NCI-H2107 treated with DMSO at 0.1 percent for 48 hours (cell line): ENCODE measurements around the gene GPR3.
A peak's percentile ranks its signal among the peaks of the same experiment; 100 is the strongest.

ENCODE experiments used
- DNase-seq: peaks from one replicate; lab custom pipeline; 2025; ENCODE audit not compliant: unreplicated experiment; lab: John Stamatoyannopoulos, UW

The GPR3 gene

GRCh38 chr1:27358038-27358927, 34.1 kb upstream of the GPR3 start:
- no peak for DNase-seq

DNA sequence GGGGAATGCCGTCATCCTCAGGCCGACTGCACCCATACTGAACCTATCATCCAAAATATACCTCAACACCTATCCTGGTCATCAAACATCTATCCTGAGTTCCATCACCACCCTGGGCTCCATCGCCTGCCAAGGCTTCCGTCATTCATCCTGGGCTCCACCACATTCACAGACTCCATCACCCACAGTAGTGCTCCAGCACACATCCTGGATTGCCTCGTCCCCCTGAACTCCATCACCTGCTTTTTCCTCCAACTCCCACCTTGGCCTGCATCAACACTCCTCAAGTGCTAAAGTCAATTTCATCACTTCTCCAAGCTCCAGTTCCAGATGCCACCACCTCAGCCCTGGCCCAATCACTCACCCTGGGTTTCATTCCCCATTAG, 33.5 kb upstream of the GPR3 start:
- no peak for DNase-seq

GRCh38 chr1:27359822-27360158, 32.6 kb upstream of the GPR3 start:
- DNase-seq, result no peak

DNA sequence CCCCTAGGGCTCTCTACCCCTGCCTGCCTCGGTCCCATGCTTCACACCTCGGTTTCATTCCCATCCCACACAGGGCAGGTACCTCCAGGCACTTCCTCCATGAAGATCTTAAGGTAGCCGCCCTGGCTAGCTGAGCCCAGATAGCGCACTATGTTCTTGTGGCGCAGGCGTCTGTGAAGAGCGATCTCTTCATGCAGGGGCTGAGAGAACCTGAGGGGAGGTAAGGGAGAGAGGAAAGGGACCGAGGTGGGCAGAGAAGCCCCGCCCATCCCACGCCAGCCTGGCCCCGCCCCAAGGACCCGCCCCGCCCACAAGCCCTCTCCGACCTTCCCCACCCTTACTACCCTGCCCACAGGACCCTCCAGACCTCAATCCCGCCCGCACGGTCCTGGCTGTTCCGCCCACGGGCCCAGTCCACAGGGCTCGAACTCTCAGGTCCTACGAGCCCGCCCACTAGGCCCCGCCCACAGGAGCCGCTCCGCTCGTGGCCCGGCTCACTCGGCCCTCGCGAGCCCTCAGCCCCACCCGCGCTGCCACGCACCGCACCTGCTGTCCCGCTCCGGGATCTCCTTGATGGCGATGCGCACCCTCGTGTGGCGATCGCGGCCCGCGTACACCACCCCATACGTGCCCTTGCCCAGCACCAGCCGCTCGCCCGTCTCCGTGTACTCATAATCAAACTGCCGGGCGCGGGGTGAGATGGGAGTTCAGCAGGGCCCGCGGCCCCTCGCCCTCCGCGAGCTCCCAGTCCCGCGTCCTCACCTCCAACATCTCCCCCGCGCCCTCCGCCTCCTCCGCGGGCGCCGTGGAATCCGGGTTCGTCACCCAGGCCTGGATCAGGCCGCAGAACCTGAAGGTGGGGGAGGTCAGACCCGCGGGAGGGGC, 32.0 kb upstream of the GPR3 start:
- DNase-seq, result no peak

DNA sequence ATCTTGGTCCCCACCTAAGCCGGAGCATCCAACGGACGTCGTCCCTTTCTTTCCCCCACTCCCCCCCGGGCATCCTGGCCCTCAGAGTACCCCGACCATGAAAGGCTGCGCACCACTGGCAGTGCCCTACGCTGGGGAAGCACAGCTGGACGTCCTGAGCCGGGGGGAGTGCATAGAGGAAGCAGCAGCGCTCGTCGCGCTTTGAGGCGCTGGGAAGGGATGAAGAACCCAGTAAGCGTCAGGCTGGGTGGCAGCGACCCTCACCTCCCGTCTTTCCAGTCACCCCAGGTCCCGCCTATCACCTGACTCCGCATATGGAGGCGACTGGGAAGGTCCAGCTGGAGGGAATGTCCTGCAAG, 31.4 kb upstream of the GPR3 start:
- DNase-seq, result no peak

DNA sequence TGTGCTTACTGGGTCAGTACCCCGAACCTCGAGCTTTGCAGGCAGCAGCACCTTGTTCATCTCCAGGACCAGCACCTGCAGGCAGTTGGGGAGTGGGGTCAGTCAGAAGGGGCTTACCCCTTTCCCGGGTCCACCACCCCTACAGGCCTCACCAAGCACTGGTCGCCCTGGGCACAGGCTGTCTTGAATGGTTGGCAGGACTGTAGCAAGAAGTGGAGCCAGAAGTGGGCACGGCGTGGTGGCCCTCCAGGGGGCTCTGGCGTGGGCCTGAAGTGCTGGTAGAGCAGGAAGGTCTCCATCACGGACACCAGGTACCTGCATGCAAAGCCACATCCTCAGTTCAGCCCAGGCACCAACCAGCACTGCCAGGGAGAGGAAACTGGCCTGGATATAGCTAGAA, 30.9 kb upstream of the GPR3 start:
- no peak for DNase-seq

DNA sequence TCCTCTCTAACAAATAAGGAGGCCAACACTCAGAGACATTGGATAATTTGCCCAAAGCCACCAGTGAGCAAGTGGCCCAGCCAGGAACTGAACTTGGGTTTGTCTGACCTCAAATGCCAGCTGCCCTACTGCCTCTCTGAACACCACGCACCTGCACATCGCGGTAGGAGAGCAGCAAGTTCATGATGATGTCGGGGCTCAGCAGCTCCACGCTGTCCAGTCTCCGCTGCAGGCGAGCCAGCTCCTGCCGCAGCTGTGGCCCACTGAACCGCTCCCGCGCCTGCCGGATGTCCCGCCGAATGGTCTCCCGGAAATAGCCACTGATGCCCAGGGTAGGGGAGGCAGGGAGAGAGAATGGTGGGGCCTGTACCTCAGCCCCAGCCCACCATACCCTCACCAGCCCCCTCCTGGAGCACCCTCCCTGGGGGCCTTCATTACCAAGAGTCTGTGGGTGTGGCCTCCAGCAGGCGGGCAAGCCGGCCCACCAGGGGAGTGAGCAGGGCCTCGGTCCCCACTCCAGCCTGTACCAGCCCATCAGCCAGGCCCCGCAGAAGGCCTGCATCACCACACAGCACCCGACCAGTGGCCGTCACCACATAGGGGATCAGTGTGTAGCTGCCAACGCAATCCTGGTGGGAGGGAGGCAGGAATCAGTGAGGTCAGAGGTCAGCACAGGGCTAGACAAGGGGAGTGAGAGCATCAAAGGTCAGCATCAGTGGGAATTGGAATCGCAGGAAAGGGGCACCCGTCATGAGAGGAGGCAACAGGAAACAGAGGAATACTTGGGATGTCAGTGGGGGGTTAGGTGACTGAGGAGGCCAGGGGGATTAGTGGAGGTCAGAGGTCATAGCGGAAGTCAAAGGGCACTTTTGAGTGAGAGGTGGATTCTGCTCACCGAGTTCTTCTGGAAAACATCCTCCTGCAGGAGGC, 28.4 kb upstream of the GPR3 start:
- DNase-seq, result no peak

DNA sequence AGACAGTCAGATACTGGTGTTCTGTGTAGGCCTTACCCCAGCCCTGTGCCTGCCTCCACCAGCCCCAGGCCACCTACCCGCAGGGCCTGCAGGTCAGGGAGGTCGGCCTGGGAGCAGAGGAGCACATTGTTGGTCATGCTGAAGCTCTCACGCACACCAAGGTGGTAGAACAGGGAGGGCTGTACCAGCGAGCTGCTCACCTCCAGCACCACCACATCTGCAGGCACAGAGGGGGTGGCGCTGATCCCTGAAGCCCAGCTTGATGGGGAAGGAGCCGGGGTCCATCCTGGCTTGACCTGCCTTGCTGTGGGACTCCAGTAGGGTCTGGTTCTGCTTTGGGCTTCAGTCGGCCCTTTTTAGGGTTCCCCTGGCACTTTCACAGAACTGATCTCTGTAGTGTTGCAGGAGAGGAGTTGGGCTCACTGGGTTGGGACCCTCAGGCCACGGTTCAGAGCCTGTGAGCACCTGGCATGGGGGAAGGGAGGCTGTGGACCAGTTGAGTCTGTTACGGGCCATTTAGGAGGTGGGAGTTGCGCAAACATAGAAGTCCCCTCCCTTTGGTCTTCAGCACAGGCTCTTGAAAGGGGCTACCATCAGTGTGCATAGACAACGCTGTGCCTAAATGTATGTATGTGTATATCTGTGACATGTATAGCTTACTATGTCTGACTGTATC, 27.6 kb upstream of the GPR3 start:
- DNase-seq, result no peak

DNA sequence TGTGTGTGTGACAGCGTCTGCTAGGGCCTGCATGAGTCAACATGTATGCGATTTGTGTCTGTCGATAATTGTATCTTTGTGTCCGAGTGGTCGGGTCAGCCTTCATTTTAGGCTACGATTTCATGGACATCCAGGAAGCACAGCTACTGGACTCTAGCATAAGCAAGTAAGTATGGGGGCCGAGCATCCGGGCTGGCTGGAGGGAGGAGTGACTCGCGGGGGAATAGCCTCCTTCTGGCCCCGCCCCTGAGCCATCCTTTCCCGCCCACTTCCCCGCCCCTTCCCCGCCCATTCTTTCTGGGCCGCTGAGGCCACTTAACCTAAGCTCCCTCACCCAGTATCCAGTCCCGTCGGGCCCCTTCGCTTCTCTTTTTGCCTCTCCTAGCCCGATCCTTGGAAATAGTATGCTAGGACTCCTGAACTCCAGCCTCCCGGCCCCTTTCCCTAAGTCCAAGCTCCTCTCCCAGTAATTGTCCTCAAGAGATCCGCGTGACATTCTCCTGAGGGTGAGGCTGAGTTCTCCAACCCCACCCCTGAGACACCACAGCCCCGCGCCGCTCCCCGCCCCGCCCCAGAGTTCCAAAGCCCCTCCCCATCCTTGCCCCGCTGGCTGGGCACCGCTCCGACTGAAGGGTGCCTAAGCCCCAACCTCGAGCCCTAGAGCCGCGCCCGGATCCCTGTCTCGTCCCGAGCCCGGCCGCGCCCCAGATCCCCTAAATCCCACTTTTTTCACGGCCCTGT, 26.9 kb upstream of the GPR3 start:
- DNase-seq, result peak; percentile 84

DNA sequence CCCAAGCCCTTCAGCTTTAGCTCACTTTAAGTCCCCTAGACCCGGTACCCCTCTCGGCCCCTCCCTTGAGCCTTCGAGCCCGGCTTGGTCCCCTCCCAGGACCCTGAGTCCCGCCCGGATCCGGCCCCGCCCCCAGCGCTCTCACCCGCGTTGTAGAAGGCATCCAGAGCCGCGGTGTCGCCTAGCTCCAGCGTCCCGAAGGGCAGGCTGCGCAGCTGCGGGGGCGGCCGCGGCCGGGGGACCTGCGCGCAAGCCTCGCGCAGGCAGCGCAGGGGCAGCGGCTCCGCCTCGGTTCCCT, 26.4 kb upstream of the GPR3 start:
- DNase-seq, result peak; percentile 40

GRCh38 chr1:27366411-27367159, 25.8 kb upstream of the GPR3 start, which contains the start of gene MAP3K6:
Gene MAP3K6, minus strand, starts transcription at chr1:27366961. Its CDS starts 364 bp downstream, at chr1:27366597.
- peak; percentile 43 for DNase-seq

GRCh38 chr1:27367160-27367650, 25.2 kb upstream of the GPR3 start:
- no peak for DNase-seq

DNA sequence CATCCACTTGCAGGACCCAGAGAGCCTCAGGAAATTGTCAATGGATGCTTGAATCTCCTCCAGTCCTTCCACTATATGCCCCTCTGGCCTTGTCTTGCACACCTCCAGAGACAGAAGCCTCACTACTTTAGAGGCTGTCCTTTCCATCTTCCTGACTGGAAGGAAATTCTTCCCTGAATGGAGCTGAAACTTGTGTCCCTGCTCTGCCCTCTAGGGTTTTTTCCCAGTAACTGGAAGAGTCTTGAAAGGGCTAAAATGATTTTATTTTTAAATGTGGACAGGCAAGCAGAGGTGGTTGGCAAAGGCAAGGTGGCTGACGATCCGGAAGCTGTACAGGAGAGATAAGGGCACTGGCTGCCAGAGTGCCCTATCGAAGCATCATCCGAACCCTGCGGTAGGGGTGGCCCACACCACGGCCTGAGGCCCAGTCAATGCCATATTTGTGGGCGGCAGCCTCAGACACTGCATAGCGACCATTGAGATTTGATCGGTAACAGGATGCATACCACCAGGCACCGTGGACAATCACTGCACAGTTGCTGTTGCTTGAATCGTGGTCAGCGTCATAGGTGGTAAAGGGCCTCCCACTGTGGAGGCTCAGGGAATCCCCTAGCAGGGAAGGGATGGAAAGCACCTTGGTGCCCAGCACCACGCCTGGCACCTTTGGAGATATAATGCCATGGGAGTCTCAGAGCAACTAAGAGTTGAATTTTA, 23.4 kb upstream of the GPR3 start:
- no peak for DNase-seq

DNA sequence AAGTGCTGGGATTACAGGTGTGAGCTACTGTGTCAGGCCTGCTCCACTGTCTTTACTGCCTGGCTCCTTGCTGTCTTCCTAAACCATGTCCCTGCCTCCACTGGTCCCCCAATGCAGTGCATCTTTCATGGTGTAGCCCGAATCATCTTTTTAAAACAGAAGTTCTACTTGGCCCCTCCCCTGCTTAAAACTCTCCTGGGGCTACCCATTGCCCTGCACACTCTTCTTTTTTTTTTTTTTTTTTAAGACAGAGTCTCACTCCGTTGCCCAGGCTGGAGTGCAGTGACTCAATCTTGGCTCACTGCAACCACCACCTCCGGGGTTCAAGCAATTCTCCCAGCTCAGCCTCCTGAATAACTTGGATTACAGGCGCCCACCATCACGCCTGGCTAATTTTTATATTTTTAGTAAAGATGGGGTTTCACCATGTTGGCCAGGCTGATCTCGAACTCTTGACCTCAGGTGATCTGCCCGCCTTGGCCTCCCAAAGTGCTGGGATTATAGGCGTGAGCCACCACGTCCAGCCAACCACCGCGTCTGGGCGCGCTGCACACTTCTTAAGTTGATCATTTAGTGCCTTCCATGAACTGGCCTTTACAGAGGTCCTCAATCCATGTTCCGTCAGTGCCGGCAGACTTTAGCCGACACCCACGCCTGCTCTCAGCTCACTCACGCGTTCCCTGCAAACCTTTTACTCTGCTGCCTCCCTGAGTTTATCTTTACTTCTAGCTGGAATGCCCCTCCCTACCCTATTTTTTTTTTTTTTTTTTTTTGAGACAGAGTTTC, 20.2 kb upstream of the GPR3 start:
- no peak for DNase-seq

- no peak for DNase-seq
Observed at GRCh38 chr1:27372808-27373690, 19.4 kb upstream of the GPR3 start.

DNA sequence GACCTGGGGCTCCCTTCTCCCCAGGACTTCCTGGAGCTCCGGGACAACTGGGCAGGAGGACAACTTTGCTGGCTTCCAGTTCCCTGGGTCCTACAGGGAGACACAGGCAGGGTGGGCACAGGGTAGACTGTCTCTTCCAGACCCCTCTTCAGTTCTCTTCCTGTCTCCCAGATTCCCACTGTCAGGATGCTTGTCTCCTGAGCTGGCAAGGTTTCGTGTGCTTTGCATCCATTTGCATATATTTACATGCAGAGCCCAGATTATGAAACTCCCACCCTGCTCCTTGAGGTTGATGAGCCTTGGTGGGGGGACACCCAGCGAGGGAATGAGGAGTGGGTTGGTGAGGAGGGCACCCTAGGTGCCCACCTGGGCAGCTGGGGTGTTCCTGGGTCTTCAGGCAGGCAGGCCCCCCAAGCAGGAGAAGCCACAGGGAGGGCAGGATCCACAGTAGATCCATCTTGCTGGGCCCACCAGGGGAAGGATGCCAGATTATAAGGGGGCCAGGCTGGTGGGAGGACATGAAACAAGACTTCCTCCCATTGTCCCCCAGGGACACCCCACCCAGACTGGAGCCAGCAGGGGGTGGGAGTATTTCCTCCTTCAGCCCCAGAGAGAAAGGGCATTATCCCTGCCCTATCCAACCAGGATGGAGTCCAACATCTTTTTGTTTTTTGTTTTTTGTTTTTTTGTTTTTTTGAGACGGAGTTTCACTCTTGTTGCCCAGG, 17.9 kb upstream of the GPR3 start, which contains the start of gene FCN3:
Gene FCN3 (minus strand): TSS at position 463 of the 725 bp plus-strand sequence. CDS start 6 bp downstream, at position 457.
- no peak for DNase-seq
